DOHH2 (cell line): ENCODE measurements around the gene SPON1.

Experiments
- H3F3A ChIP-seq: fragments of 200-600 bp; sonication (generic), shearing (Covaris generic); 2 replicates; pipeline ENCODE4 v1.6.0; 2016; ENCODE audit warnings: antibody characterized with exemption, mild to moderate bottlenecking; ENCODE audit not compliant: control insufficient read depth, insufficient read depth
- H3K27ac ChIP-seq: fragments of 200-600 bp; sonication (generic); 2 replicates; pipeline ENCODE4 v1.5.1; 2014; ENCODE audit warnings: low read depth, mild to moderate bottlenecking, low read length, moderate library complexity
- H3K27me3 ChIP-seq: fragments of 200-600 bp; sonication (generic); 2 replicates; pipeline ENCODE4 v1.6.1; 2014; ENCODE audit warnings: mild to moderate bottlenecking, low read length, mixed read lengths; ENCODE audit not compliant: control insufficient read depth
- H3K36me3 ChIP-seq: fragments of 200-600 bp; sonication (generic); 2 replicates; pipeline ENCODE4 v1.6.1; 2014; ENCODE audit warnings: mild to moderate bottlenecking, low read length, moderate library complexity, mixed read lengths; ENCODE audit not compliant: control insufficient read depth
- H3K4me1 ChIP-seq: fragments of 200-600 bp; sonication (generic); 2 replicates; pipeline ENCODE4 v1.6.1; 2014; ENCODE audit warnings: mild to moderate bottlenecking, low read length, mixed read lengths; ENCODE audit not compliant: control insufficient read depth
- H3K4me2 ChIP-seq: fragments of 200-600 bp; sonication (generic); 2 replicates; pipeline ENCODE4 v1.6.0; 2014; ENCODE audit warnings: mild to moderate bottlenecking, low read length, moderate library complexity
- H3K4me3 ChIP-seq: fragments of 200-600 bp; sonication (generic); 2 replicates; pipeline ENCODE4 v1.5.1; 2014; ENCODE audit warnings: mild to moderate bottlenecking, low read length, mixed read lengths
- H3K79me2 ChIP-seq: fragments of 200-600 bp; sonication (generic); 2 replicates; pipeline ENCODE4 v1.6.1; 2014; ENCODE audit warnings: mild to moderate bottlenecking, low read length, mixed read lengths; ENCODE audit not compliant: control insufficient read depth
- H3K9me2 ChIP-seq: fragments of 200-600 bp; sonication (generic); replicated peaks from 2 replicates; pipeline ENCODE4 v1.6.1; 2014; ENCODE audit warnings: mild to moderate bottlenecking, low read length, mixed read lengths; ENCODE audit not compliant: control insufficient read depth
- H3K9me3 ChIP-seq: fragments of 200-600 bp; sonication (generic); 2 replicates; pipeline ENCODE4 v1.6.1; 2014; ENCODE audit warnings: antibody characterized with exemption, low read length, mixed read lengths; ENCODE audit not compliant: control insufficient read depth, insufficient read depth
- H4K20me1 ChIP-seq: fragments of 200-600 bp; sonication (generic); 2 replicates; pipeline ENCODE4 v1.6.0; 2014; ENCODE audit warnings: low read depth, mild to moderate bottlenecking, antibody characterized with exemption, low read length, moderate library complexity; ENCODE audit not compliant: control insufficient read depth, insufficient read depth
- CTCF ChIP-seq: fragments of 200-600 bp; sonication (generic); IDR thresholded peaks from one replicate; pipeline ENCODE4 v1.5.1; 2014; ENCODE audit warnings: antibody characterized with exemption, mild to moderate bottlenecking, low read depth, low read length; ENCODE audit not compliant: poor library complexity, severe bottlenecking
- EZH2phosphoT487 ChIP-seq: fragments of 200-600 bp; sonication (generic); IDR thresholded peaks from 2 replicates; pipeline ENCODE4 v1.6.1; 2017; ENCODE audit warnings: borderline replicate concordance, mild to moderate bottlenecking, antibody characterized with exemption, low read length, moderate library complexity, mixed read lengths

Gene SPON1

GRCh38 chr11:14041565-14041964, 79.0 kb downstream of the SPON1 start:
- Histone ChIP-seq H3K27me3 (peaks cover 7% of the 10 kb centered on the region), H4K20me1 (no peaks in the 10 kb centered on the region), H3K9me2 (no peaks in the 10 kb centered on the region), H3F3A (no peaks in the 10 kb centered on the region), H3K79me2 (no peaks in the 10 kb centered on the region), H3K9me3 (no peaks in the 10 kb centered on the region), H3K4me2 (no peak overlapping the region), H3K27ac (no peak overlapping the region), H3K4me3 (no peak overlapping the region), H3K4me1 (no peaks in the 10 kb centered on the region), H3K36me3 (no peaks in the 10 kb centered on the region)
- TF ChIP-seq CTCF (no peak), EZH2phosphoT487 (no peak)

GRCh38 chr11:14042686-14043465, 80.4 kb downstream of the SPON1 start:
- Histone ChIP-seq H3K27ac (no peak overlapping the region), H3K4me1 (no peaks in the 10 kb centered on the region), H3K36me3 (no peaks in the 10 kb centered on the region), H3K4me3 (no peak overlapping the region), H4K20me1 (no peaks in the 10 kb centered on the region), H3K79me2 (no peaks in the 10 kb centered on the region), H3F3A (no peaks in the 10 kb centered on the region), H3K9me2 (no peaks in the 10 kb centered on the region), H3K4me2 (no peak overlapping the region), H3K27me3 (peaks cover 7% of the 10 kb centered on the region), H3K9me3 (no peaks in the 10 kb centered on the region)
- TF ChIP-seq EZH2phosphoT487 = no peak
- TF ChIP-seq CTCF = no peak

DNA sequence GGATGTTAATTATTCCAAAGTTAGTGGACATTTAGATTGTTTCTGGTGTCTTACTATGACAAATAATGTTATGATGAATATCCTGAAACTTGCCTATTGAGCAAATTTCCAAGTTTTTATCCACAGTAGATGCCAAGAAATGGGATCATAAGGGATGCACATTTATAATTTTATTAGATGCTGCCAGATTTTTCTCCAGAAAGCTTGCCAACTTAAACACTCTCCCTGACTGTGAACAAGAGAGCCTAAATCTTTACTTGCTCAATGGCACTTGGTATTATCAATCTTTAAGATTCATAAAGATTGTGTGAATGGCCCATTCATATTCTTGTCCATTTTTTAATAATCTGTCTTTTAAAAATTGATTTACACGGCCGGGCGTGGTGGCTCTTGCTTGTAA, 82.4 kb downstream of the SPON1 start:
- Histone ChIP-seq H3K27me3 (peaks cover 11% of the 10 kb centered on the region), H3K36me3 (no peaks in the 10 kb centered on the region), H3K4me2 (no peak overlapping the region), H3K4me3 (no peak overlapping the region), H3K79me2 (no peaks in the 10 kb centered on the region), H4K20me1 (no peaks in the 10 kb centered on the region), H3K27ac (no peak overlapping the region), H3F3A (no peaks in the 10 kb centered on the region), H3K4me1 (no peaks in the 10 kb centered on the region), H3K9me2 (no peaks in the 10 kb centered on the region), H3K9me3 (no peaks in the 10 kb centered on the region)
- TF ChIP-seq CTCF = no peak
- no peak for TF ChIP-seq EZH2phosphoT487

GRCh38 chr11:14045417-14045816, 82.9 kb downstream of the SPON1 start:
- no peak overlapping the region for H3K4me2 ChIP-seq

More at GRCh38 chr11:14045417-14045816, 82.9 kb downstream of the SPON1 start:
- Histone ChIP-seq H3K4me3 (no peak overlapping the region), H4K20me1 (no peaks in the 10 kb centered on the region), H3K79me2 (no peaks in the 10 kb centered on the region), H3K4me1 (no peaks in the 10 kb centered on the region), H3K36me3 (no peaks in the 10 kb centered on the region), H3F3A (no peaks in the 10 kb centered on the region), H3K9me3 (no peaks in the 10 kb centered on the region), H3K27me3 (peaks cover 11% of the 10 kb centered on the region), H3K9me2 (no peaks in the 10 kb centered on the region), H3K27ac (no peak overlapping the region)
- TF ChIP-seq CTCF (no peak), EZH2phosphoT487 (no peak)
